Measurements from ENCODE around the gene ACADL.

The ACADL gene

DNA sequence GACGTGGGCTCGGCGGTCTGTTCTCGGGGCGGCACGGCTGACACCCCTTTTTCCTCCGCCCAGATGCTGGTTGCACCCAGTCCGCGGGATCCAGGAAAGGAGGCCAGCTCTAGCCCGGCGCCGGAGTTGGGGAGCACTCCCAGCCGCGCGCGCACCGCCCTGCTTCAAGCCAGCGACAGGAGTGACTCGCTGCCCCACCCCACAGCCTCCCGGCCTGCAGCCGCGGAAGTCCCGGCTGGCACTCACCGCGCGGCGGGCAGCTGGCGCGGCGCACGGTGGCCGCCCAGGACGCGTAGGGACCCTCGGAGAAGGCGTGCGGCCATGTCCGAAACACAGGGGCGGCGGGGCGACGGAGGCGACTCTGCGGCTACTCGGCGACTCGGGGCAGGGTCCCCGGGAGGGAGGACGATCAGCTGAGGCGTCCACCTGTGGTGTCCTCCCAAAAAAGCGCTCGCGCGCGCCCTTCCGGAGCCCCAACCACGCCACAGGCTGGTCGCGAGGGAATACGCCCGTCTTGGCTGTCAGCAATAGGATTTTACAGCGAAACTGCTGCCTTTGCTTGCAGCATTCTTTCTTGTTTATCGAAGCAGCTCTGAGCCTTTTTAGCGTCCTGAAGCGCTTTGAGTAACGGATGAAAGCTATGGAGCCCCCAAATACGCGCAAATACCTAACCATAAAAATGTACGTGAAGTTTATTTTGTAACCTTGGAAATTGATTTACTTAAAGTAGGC, at the start of gene ACADL:
ACADL (minus strand) TSS at position 507 of the 732 bp plus-strand sequence; CDS start at position 323, 184 bp downstream.
- DNase-seq = no peak

GRCh38 chr2:210271300-210271699, 46.1 kb upstream of the ACADL start:
- no peak for DNase-seq

DNA sequence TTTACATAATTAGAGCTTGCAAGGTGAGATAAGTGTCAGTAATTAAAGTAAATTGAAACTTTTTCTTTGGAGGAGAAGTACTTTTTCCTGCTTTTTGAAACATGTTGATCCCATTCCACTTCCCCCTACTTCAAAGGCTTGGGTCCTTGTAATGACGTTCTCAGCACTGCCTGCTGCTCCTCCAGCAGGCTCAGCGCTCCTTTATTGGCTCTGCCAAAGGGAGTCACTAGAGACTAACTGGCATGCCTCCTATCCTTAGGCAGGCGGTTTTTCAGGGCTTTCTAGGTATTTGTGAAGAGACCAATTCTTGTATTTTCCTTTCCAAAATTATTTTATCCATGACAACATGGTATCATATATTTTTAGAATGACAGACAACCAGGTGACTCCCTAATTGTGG, 43.9 kb upstream of the ACADL start:
- DNase-seq = no peak

DNA sequence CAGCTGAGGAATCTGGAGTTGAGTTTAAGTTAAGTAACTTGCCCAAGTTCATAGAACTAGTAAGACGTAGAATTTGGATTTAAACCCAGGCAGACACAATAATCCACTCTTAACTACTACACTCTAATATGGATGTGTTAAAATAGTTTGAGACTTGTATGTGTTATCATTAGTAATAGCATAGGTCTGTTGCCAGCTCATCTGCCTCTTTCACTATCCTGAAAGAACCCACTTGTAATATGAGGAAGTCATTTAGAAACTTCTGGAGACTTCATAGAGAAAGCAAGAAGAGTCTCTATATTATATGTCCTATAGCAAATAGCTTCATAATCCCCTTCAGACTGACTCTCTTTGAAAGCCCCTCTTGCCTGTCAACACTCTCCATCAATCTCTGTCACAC, 43.0 kb upstream of the ACADL start:
- no peak for DNase-seq

- no peak for DNase-seq
Measured at GRCh38 chr2:210267698-210268097, 42.5 kb upstream of the ACADL start.

DNA sequence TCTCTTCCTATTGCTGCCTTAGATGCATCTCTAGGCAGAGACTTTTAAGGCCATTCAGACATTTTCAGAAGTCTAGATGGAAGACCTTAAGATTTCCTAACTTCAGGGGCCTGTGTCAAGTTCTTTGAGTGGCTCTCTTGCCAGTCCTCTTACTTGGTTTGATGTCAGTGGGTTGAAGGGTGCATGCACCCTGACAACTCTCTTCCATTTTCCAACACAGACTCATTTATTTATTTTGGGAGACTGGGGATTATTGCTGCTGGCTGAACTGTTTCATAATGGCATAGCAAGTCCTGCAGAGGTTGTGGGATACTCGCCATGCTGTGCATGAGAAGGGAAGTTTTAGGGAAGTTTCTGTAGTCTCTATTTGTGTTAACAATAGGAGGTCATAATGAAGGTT, 39.0 kb upstream of the ACADL start:
- no peak for DNase-seq

GRCh38 chr2:210263841-210264240, 38.6 kb upstream of the ACADL start:
- DNase-seq = no peak

DNA sequence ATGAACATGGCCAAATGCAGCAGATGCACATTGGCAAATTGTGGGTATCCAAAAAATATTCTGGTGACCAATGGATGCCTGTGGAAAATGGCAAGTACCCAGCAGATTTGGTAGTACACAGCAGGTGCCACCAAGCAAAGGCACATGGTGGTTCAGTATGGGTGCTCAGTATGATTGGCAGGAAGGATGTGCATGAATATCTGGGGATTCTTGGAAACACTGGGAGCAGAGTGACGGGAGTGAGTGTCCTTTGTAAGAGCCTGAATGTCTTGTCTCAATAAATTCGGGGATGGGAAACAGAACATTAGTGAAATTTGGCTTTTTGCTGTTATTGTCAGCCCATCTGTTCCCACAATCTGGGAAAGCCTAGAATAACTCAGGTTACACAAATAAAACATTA, 36.8 kb upstream of the ACADL start:
- no peak for DNase-seq

DNA sequence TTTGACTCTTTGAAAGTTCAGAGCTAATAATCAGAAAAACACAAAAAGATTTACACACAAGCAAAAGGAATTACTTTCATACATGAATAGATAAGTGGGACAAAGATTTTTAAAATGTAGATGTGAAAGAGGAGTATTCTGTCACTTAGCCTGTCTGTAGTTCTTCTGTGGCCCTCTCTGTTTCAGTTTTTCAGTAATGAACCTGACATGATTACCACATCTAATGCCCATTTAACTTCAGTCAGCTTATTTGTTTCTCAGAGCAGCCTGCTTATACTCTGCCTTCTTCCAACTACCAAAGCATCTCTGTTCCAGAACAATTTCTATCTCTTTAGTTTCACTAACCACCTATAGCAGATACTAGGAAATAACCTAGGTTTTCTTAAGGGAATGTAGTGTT, 34.4 kb upstream of the ACADL start:
- DNase-seq = no peak

DNA sequence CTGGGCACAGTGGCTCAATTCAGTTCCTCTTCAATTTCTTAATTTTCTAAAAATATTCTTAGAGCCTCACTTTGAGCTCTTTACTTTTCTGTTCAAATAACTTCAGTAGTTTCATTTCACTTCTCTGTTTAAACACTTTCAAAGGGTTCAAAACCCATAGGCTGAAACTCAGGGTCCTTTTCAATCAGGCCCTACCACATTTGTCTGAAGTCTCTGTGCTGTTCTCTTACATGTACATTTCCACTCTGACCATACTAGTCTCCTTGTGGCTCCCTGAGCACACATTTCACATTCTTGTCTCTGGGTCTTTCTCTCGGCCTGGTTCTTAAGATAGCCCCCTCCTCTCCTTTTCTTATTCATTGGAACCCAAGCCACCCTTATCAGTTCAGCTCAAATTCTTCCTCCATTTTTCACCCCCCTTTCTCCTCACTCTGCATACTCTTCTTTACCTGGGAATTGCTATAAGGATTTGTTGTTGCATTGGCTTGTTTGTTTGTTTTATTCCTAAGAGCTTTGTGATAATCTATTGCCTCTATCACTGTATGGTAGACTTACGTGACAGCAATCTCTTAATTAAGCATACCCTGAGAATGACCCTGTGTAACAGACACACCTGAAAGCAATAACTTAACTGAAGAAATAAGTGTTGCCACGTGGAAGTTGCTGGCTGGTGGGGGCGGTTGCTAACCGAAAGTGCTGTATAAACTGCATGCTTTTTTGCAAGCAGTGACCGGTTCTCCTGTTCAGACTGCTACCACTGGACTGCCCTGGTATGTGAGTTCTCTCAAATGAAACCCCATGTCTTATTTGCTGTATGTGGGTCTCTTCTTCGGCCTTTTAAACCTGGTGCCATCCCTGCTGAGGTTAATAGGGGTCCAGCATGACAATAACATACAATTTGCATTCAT, 27.7 kb upstream of the ACADL start:
- no peak for DNase-seq

- no peak for DNase-seq
Measured at GRCh38 chr2:210250622-210251021, 25.4 kb upstream of the ACADL start.

DNA sequence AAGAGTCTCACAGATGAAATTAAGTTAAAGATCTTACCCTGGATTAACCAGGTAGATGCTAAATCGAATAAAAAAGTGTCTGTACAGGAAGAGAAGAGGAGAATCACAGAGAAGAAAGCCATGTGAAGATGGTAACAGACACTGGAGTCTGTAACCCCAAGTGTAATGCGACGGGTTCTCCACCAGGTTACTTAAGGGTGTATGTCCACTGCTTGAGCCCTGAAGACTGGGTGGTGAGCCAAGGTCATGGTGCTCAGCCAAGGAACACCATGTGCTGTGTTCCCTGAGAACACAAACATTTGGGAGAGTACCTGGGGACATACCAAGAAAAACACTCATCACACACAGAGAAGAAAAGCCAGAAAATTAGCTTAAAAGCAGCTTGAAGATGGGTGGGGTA, 8.2 kb upstream of the ACADL start:
- no peak for DNase-seq

- no peak for DNase-seq
Measured at GRCh38 chr2:210230984-210231383, 5.7 kb upstream of the ACADL start.

GRCh38 chr2:210230518-210230917, 5.3 kb upstream of the ACADL start:
- no peak for DNase-seq

GRCh38 chr2:210228586-210228985, 3.3 kb upstream of the ACADL start:
- no peak for DNase-seq

GRCh38 chr2:210227290-210228088, 2.2 kb upstream of the ACADL start:
- no peak for DNase-seq

DNA sequence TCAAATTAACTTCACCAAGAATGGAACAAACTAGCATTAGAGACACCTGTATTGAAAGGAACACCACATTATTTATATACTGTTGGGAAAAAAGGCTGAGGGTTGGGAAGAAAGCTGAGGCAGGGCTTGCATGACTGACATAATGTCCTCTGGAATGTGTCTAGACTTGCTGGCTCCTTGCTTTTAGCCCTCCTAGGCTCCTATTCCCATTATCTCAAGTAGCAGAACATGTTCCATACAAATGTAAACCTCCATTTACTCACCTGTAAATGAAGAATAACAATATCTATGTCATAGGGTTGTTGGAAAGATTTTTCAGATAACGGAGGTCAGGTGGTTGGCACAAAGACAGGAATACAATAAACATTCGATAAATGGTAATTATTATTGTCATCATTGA, 976 bp upstream of the ACADL start:
- no peak for DNase-seq

DNA sequence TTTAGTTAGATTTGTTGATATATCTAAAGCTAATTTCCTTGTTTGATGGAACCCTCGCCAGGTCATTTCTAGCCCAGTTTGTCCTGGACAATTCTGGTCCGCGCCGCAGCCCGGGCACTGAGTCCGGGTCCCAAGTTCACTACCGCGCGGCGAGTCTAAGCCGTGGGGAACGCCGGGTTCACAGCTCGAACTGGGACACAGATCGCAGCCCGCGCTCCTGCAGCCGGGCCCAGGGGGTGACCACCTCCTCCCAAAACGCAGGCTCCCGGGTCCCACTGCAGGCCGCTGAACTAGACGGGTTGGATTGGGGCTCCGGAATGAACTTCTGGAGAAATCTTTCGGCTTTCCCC, 681 bp downstream of the ACADL start:
- no peak for DNase-seq

DNA sequence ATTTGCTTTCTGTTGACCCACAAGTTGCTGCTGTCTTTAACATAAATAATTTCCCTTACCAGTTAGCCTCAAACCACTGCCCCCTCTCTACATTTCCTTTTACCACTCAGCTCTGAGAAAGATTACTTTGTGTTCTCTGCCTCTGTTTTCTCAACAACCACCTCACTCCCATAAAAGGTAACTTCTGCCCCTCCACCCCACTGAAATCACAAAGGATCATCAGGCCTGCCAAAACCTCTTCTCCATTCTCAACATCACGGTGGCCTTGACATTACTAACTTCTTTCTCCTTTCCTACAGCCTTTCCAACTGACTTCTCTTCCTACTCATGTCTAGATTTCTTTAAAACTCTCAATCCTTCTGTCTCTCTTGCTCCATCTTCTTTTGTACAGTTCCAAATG, 10.1 kb downstream of the ACADL start:
- DNase-seq = no peak

DNA sequence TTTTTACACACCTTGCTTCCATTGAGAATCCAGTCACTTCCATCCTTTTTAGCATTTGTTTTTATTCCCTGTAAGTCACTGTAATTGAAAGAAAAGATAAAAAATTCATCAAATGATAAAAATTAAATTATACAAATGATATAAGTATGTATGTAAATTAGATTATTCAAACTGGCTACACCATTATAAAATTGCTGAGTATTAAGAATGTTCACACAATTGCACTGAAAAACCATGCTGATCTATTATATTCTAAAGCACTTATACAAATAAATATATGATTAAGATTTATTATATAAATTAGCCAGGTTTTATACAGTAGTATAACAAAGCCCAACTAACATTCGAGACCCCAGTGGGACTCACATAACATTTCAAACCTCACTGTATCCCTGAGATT, 15.1 kb downstream of the ACADL start:
- DNase-seq = no peak

GRCh38 chr2:210207929-210208328, 17.3 kb downstream of the ACADL start:
- no peak for DNase-seq

GRCh38 chr2:210203558-210203957, 21.7 kb downstream of the ACADL start:
- no peak for DNase-seq

DNA sequence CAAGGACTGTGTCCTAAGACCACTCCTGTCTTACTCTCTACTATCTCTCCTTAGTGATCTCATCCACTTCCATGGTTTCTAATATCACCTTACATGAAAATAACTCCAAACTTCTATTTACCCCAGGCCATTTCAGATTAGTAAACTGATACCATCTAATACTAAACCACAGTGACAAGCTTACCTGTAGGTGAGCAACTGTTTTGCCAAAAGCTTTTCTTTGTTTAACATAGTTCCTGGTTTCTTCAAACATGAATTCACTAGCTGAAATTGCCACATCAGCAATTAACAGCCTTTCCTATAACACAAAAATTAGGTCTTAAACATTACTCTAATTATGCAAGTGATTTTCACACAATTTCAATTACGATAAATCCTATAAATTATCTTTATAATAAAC, 22.1 kb downstream of the ACADL start:
- no peak for DNase-seq

GRCh38 chr2:210199854-210200253, 25.4 kb downstream of the ACADL start:
- DNase-seq = no peak

Measured in CD4-positive, alpha-beta T cell treated with Interleukin-15 for 1 hour (primary cell).